H1 (cell line): ENCODE results near the gene TBCD. TPM values are rescaled to one million over a fixed set of nuclear protein-coding genes. Genes with fewer than 3 reads are reported as not detected.

Source experiments
- BRCA1 ChIP-seq: IDR thresholded peaks from 2 replicates; pipeline ENCODE4 v1.6.1; 2012; ENCODE audit warnings: low read depth, low read length, improper control_type of control experiment
- CBX8 ChIP-seq: fragments of 300-800, 300-1000 bp; sonication (generic); IDR thresholded peaks from 2 replicates; pipeline ENCODE4 v1.7.1; 2016; ENCODE audit warnings: low read depth, low read length, borderline replicate concordance
- CHD7 ChIP-seq: fragments of 300-600 bp; sonication (generic); IDR thresholded peaks from 2 replicates; pipeline ENCODE4 v1.7.1; 2012; ENCODE audit warnings: low read length, moderate library complexity, mild to moderate bottlenecking, inconsistent platforms; ENCODE audit not compliant: insufficient replicate concordance
- CREB1 ChIP-seq: IDR thresholded peaks from 2 replicates; pipeline ENCODE4 v1.6.1; 2012; ENCODE audit warnings: inconsistent platforms
- CTBP2 ChIP-seq: IDR thresholded peaks from 2 replicates; pipeline ENCODE4 v1.7.0; 2011; ENCODE audit warnings: borderline replicate concordance, mild to moderate bottlenecking, moderate library complexity, mixed read lengths, low read length; ENCODE audit not compliant: insufficient read depth, insufficient read length
- GTF2F1 ChIP-seq: IDR thresholded peaks from 2 replicates; pipeline ENCODE4 v1.6.1; 2012; ENCODE audit warnings: low read depth, low read length, improper control_type of control experiment, borderline replicate concordance
- NRF1 ChIP-seq: IDR thresholded peaks from 2 replicates; pipeline ENCODE4 v1.6.1; 2011; ENCODE audit warnings: mild to moderate bottlenecking, low read depth, low read length, improper control_type of control experiment
- RBBP5 ChIP-seq: IDR thresholded peaks from 2 replicates; pipeline ENCODE4 v1.7.1; 2012; ENCODE audit warnings: low read depth, mild to moderate bottlenecking, inconsistent platforms, low read length, moderate library complexity, borderline replicate concordance
- SIN3A ChIP-seq, 2 experiments: IDR thresholded peaks in 1 of 2; conservative IDR thresholded peaks in 1 of 2; 2 replicates each; pipeline ENCODE4 v1.6.1; 2011 to 2012; ENCODE audit warnings: low read length in 2 of 2, improper control_type of control experiment in 1 of 2, low read depth in 1 of 2, mild to moderate bottlenecking in 1 of 2
- YY1 ChIP-seq: IDR thresholded peaks from 2 replicates; pipeline ENCODE4 v1.6.1; 2011; ENCODE audit warnings: low read depth, mild to moderate bottlenecking, low read length
- polyA plus RNA-seq, 7 experiments: library from polyadenylated mRNA; depleted of rRNA in 3 of 7; stranded (reverse) in 5 of 7; unstranded in 2 of 7; fragments of >200 nt in 5 of 7; fragments of 200-250 nt in 2 of 7; gene quantifications; 1 replicate in 5 of 7; 2 replicates in 1 of 7; 4 replicates in 1 of 7; pipeline versions ENCODE4 v1.2.1 to v1.2.3, GENCODE V29; 2011 to 2013; ENCODE audit warnings: missing spikeins in 2 of 7, mixed read lengths in 2 of 7
- total RNA-seq: library from RNA; stranded (reverse); fragmentation: NEBNext Ultra II Directional; extraction: Animal tissue kit (Norgen Biotek cat#: 25700); gene quantifications from 2 replicates; pipeline ENCODE4 v1.2.1, GENCODE V29; 2021

Gene TBCD
- total and polyA plus RNA-seq, 2 of the 8 experiments (the other 6 are each of a cell fraction or from before 2014, with no cell fraction given) = 118 to 162 TPM

GRCh38 chr17:82876149-82876548, 124.3 kb downstream of the TBCD start (continued):
- no peak for TF ChIP-seq CHD7
- TF ChIP-seq CTBP2 = no peak
- TF ChIP-seq CBX8 = no peak
- no peak for TF ChIP-seq NRF1
- no peak for TF ChIP-seq SIN3A (conservative IDR thresholded peaks at IDR 0.05 in 1 of 2, IDR thresholded peaks at IDR 0.05 in 1 of 2; ENCODE audit: low read depth in 1 of 2, low read length in 2 of 2)
- TF ChIP-seq CREB1 = no peak
- no peak for TF ChIP-seq BRCA1
- no peak for TF ChIP-seq YY1
- no peak for TF ChIP-seq GTF2F1
- no peak for TF ChIP-seq RBBP5
